T-cell (primary cell): ENCODE data around the gene DCAF16. TPM values are rescaled to one million over a fixed set of nuclear protein-coding genes. Genes with fewer than 3 reads are reported as not detected.

Experiments
- ATAC-seq, 4 experiments: fragments of 200-7000 bp in 3 of 4; fragments of 150-1000 bp in 1 of 4; cut with Tn5 transposase; replicated peaks in 1 of 4; 1 replicate in 3 of 4; 2 replicates in 1 of 4; pipeline ENCODE4 v1.10.0; 2021; ENCODE audit warnings: moderate library complexity in 3 of 4, mild to moderate bottlenecking in 2 of 4, moderate number of reproducible peaks in 1 of 4
- CTCF ChIA-PET, 2 donors: fragments of 300-600 bp; sonication (Branson Sonifier 250); formaldehyde crosslinking; loops; one replicate each; lab custom pipeline; 2022; ENCODE audit warnings: antibody characterized with exemption in 2 of 2; lab: Charles Lee
- POLR2A ChIA-PET, 2 donors: fragments of 300-600 bp; sonication (Branson Sonifier 250); formaldehyde crosslinking; loops; one replicate each; lab custom pipeline; 2022; ENCODE audit warnings: antibody characterized with exemption in 2 of 2; lab: Charles Lee
- DNase-seq, 35 experiments: peaks; one replicate each; pipeline versions ENCODE4 v3.0.0 to v3.0.0-alpha.2; 2013 to 2023
- H3K27ac ChIP-seq: one replicate; pipeline ENCODE4 v1.5.1; 2013; ENCODE audit warnings: low read length
- H3K27me3 ChIP-seq, 2 experiments: replicated peaks in 1 of 2; 1 replicate in 1 of 2; 2 replicates in 1 of 2; pipeline versions ENCODE4 v1.6.1 to v1.7.0; 2013; ENCODE audit warnings: low read length in 1 of 2, mixed read lengths in 1 of 2; ENCODE audit not compliant: control insufficient read depth in 2 of 2, insufficient read depth in 2 of 2; ENCODE audit errors: extremely low read depth in 1 of 2
- H3K36me3 ChIP-seq, 2 donors: 1 replicate in 1 of 2; 2 replicates in 1 of 2; pipeline versions ENCODE4 v1.6.1 to v1.7.0; 2013; ENCODE audit warnings: low read length in 1 of 2; ENCODE audit not compliant: control insufficient read depth in 2 of 2, insufficient read depth in 1 of 2; ENCODE audit errors: extremely low read depth in 1 of 2
- H3K4me1 ChIP-seq, 2 experiments: 1 replicate in 1 of 2; 2 replicates in 1 of 2; pipeline versions ENCODE4 v1.6.1 to v1.7.0; 2013; ENCODE audit warnings: low read length in 2 of 2, mixed read lengths in 1 of 2; ENCODE audit not compliant: insufficient read depth in 2 of 2, control insufficient read depth in 1 of 2; ENCODE audit errors: extremely low read depth in 1 of 2
- H3K4me3 ChIP-seq, 2 donors: 1 replicate in 1 of 2; 2 replicates in 1 of 2; pipeline versions ENCODE4 v1.5.1 to v1.7.0; 2013; ENCODE audit warnings: mild to moderate bottlenecking in 2 of 2, low read length in 1 of 2, moderate library complexity in 1 of 2; ENCODE audit not compliant: control insufficient read depth in 1 of 2; ENCODE audit errors: extremely low read depth in 1 of 2
- H3K9me3 ChIP-seq: 2 replicates; pipeline ENCODE4 v1.7.0; 2013
- H3K27ac Mint-ChIP-seq, 2 donors: one replicate each; pipeline ENCODE4 v1.8.0; 2020 to 2021; ENCODE audit warnings: mild to moderate bottlenecking in 2 of 2, mixed read lengths in 2 of 2
- H3K27me3 Mint-ChIP-seq, 2 donors: one replicate each; pipeline ENCODE4 v1.8.0; 2021 to 2022; ENCODE audit warnings: mixed read lengths in 2 of 2
- H3K36me3 Mint-ChIP-seq: one replicate; pipeline ENCODE4 v1.8.0; 2021; ENCODE audit warnings: mixed read lengths
- H3K4me1 Mint-ChIP-seq, 3 donors: one replicate each; pipeline ENCODE4 v1.8.0; 2020 to 2022; ENCODE audit warnings: mixed read lengths in 3 of 3, mild to moderate bottlenecking in 1 of 3
- H3K4me3 Mint-ChIP-seq, 3 donors: one replicate each; pipeline ENCODE4 v1.8.0; 2020 to 2022; ENCODE audit warnings: mild to moderate bottlenecking in 3 of 3, mixed read lengths in 3 of 3, moderate library complexity in 3 of 3
- H3K9me3 Mint-ChIP-seq, 3 donors: one replicate each; pipeline ENCODE4 v1.8.0; 2020 to 2022; ENCODE audit warnings: mixed read lengths in 3 of 3
- WGBS: methylation state at CpG from one replicate; pipeline ENCODE4 v1.1.5; 2013; ENCODE audit warnings: missing lambda C conversion rate; ENCODE audit not compliant: insufficient coverage; 5-methylcytosine and 5-hydroxymethylcytosine counted together
- total RNA-seq, 35 experiments: library from RNA in 6 of 35; stranded (reverse) in 6 of 35; fragments of 120-200 nt in 1 of 35; gene quantifications; one replicate each; pipeline versions ENCODE4 v1.2.1 to v1.2.4 and lab custom pipeline; 2013 to 2026

The DCAF16 gene
- total RNA-seq, 5 donors from 2014 or later (not counting 1 experiment from before 2014, with no cell fraction given), result 62.6 to 77.6 (median 73.2) TPM

- H3K27me3 Mint-ChIP-seq, result no peaks in the 10 kb centered on the region
Measured at GRCh38 chr4:17788956-17789355, 21.6 kb downstream of the DCAF16 start.

GRCh38 chr4:17787315-17787714 lies 23.2 kb downstream of the DCAF16 start:
- Mint-ChIP-seq H3K36me3 (peaks cover 27% of the 10 kb centered on the region), H3K9me3 (no peaks in the 10 kb centered on the region), H3K27me3 (peaks cover 5 to 6% of the 10 kb centered on the region in 2 donors), H3K27ac (no peak overlapping the region), H3K4me1 (peaks cover 7 to 11% (median 9%) of the 10 kb centered on the region in 3 donors), H3K4me3 (no peak overlapping the region)
- POLR2A ChIA-PET, result interaction anchor here in 1 of 2 donors (0.7 kb wide), 1 partner anchor 9 kb away, joined by 3 read pairs; no protein-coding TSS in a partner anchor
- Histone ChIP-seq H3K27ac (no peak overlapping the region), H3K27me3 (peaks cover under 1 to 3% of the 10 kb centered on the region in 2 experiments), H3K36me3 (no peaks in the 10 kb centered on the region), H3K4me3 (no peak overlapping the region), H3K4me1 (no peaks in the 10 kb centered on the region), H3K9me3 (no peaks in the 10 kb centered on the region)
- DNase-seq, result no peak
- WGBS, result 67% methylated on average over 1 of the region's 5 CpGs
- CTCF ChIA-PET, result interaction anchor here in 1 of 2 donors (1.0 kb wide), 1 partner anchor 238 kb away, joined by 7 read pairs; no protein-coding TSS in a partner anchor
- ATAC-seq, result no peak

More at GRCh38 chr4:17788956-17789355, 21.6 kb downstream of the DCAF16 start:
- no peak overlapping the region for H3K4me3 Mint-ChIP-seq
- Histone ChIP-seq H3K4me1 (no peaks in the 10 kb centered on the region), H3K36me3 (peaks cover 0 to 2% of the 10 kb centered on the region in 2 donors), H3K27ac (no peak overlapping the region), H3K4me3 (no peak overlapping the region), H3K9me3 (no peaks in the 10 kb centered on the region), H3K27me3 (no peaks in the 10 kb centered on the region)
- no peaks in the 10 kb centered on the region for H3K9me3 Mint-ChIP-seq
- H3K4me1 Mint-ChIP-seq, result peaks cover 5 to 10% (median 9%) of the 10 kb centered on the region in 3 donors
- ATAC-seq (no peak), DNase-seq (no peak)
- CTCF ChIA-PET, result no interaction called here
- POLR2A ChIA-PET, result no interaction called here
- H3K36me3 Mint-ChIP-seq, result peaks cover 38% of the 10 kb centered on the region
- no peak overlapping the region for H3K27ac Mint-ChIP-seq

GRCh38 chr4:17786567-17786966 lies 24.0 kb downstream of the DCAF16 start:
- ChIA-PET POLR2A (no interaction called here), CTCF (no interaction called here)
- no peak overlapping the region for H3K27ac Mint-ChIP-seq
- Histone ChIP-seq H3K9me3 (no peaks in the 10 kb centered on the region), H3K27me3 (peaks cover 5 to 10% of the 10 kb centered on the region in 2 experiments), H3K4me3 (no peak overlapping the region), H3K36me3 (no peaks in the 10 kb centered on the region), H3K27ac (no peak overlapping the region), H3K4me1 (peaks cover 0 to 2% of the 10 kb centered on the region in 2 experiments)
- ATAC-seq, result no peak
- peaks cover 22% of the 10 kb centered on the region for H3K36me3 Mint-ChIP-seq
- peaks cover 12 to 14% of the 10 kb centered on the region in 2 donors for H3K27me3 Mint-ChIP-seq
- H3K9me3 Mint-ChIP-seq, result no peaks in the 10 kb centered on the region
- no peak overlapping the region for H3K4me3 Mint-ChIP-seq
- no peak for DNase-seq
- H3K4me1 Mint-ChIP-seq, result peaks cover 15 to 18% (median 17%) of the 10 kb centered on the region in 3 donors
- WGBS, result 17% methylated on average over 1 of the region's 5 CpGs

- H3K9me3 ChIP-seq, result no peaks in the 10 kb centered on the region
- H3K9me3 Mint-ChIP-seq, result no peaks in the 10 kb centered on the region
- no peak overlapping the region for H3K4me3 Mint-ChIP-seq
- H3K36me3 ChIP-seq, result no peaks in the 10 kb centered on the region
- H3K27ac ChIP-seq, result no peak overlapping the region
- peaks cover 17% of the 10 kb centered on the region for H3K36me3 Mint-ChIP-seq
- H3K4me1 Mint-ChIP-seq, result peaks cover 15 to 20% (median 19%) of the 10 kb centered on the region in 3 donors
- no CpG with 5 or more reads among the region's 5 CpGs for WGBS
- no peak overlapping the region for H3K4me3 ChIP-seq
- no peak overlapping the region for H3K27ac Mint-ChIP-seq
- peaks cover 13 to 16% of the 10 kb centered on the region in 2 donors for H3K27me3 Mint-ChIP-seq
- peaks cover 0 to 9% of the 10 kb centered on the region in 2 experiments for H3K4me1 ChIP-seq
- POLR2A ChIA-PET, result no interaction called here
- peaks cover 5 to 17% of the 10 kb centered on the region in 2 experiments for H3K27me3 ChIP-seq
- DNase-seq, result no peak
- CTCF ChIA-PET, result no interaction called here
- ATAC-seq, result no peak
Measured at GRCh38 chr4:17785858-17786257, 24.7 kb downstream of the DCAF16 start.

DNA sequence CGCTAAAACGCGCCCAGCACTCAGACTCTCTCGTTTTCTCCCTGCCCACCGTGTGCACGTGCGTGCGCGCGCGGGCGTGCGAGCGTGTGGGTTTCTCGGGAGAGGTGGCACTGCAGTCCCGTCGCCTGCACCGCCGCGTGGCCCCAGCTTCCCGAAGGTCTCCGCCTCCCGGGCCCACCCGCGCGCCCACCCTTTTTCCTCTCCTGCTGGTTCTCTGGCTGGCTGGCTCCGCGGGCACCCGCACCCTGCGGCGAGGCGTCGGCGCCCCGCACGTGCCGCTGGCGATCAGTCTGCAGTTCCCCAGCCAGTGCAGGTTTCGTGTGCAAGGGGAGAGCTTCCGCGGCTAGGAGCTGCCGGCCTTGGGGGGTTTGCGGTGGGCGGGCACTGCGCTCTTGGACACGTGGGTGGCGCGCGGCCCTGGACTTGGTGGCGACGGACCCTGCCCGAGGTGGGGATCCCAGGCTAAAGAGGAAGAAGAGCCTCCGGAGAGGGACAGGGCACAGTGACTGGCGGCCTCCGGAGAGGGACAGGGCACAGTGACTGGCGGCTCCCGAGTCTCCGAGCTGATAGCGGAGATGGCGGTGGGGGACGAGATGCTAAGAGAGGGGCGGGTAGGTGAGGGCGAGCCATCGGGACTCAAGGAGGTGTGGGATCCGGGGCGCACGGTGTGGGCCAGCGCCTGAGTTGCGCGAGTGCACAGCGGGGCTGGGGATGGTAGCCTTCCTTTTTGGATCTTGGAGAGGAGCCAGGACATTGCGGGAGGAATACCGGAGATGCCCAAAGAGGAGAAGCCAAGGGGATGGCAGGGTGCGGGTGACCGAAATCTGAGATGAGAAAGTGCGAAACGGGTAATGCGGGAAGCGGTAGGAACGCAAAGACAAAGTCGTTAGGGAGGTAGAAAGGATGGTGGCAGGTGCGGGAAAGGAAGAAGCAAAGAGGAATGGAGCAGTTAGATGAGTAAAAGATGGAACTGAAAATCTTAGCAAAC lies 29.0 kb downstream of the DCAF16 start, which contains the start of gene FAM184B:
Gene FAM184B (minus strand): TSS at position 322 of the 988 bp plus-strand sequence. CDS start 322 bp downstream, outside the sequence.
- DNase-seq, result peak in 1 of 35 experiments; percentile 0
- H3K27ac Mint-ChIP-seq, result peak within 1 kb of the TSS in 1 of 2 donors; percentile 12
- H3K27me3 ChIP-seq, result peaks cover 15 to 31% of the 10 kb centered on the region in 2 experiments
- peaks cover 11 to 23% (median 17%) of the 10 kb centered on the region in 3 donors for H3K4me1 Mint-ChIP-seq
- H3K36me3 Mint-ChIP-seq, result no peaks in the 10 kb centered on the region
- 12% methylated on average over 78 of the region's 82 CpGs for WGBS
- H3K36me3 ChIP-seq, result no peaks in the 10 kb centered on the region
- H3K9me3 Mint-ChIP-seq, result no peaks in the 10 kb centered on the region
- peak within 1 kb of the TSS in 1 of 2 donors; percentile 54 for H3K4me3 ChIP-seq
- H3K27me3 Mint-ChIP-seq, result peaks cover 35 to 43% of the 10 kb centered on the region in 2 donors
- peaks cover 0 to 13% of the 10 kb centered on the region in 2 experiments for H3K4me1 ChIP-seq
- ATAC-seq, result no peak
- H3K4me3 Mint-ChIP-seq, result peak within 1 kb of the TSS in 2 of 3 donors; percentile 1 to 74
- ChIA-PET CTCF (no interaction called here), POLR2A (interaction anchor here in 1 of 2 donors (0.7 kb wide), 1 partner anchor 111 kb away, joined by 4 read pairs; no protein-coding TSS in a partner anchor)
- no peak within 1 kb of the TSS for H3K27ac ChIP-seq
- no peaks in the 10 kb centered on the region for H3K9me3 ChIP-seq
